Prostate gland (tissue), 2 donors: Measurements from ENCODE around the gene PTCD1.

Experiments used
- CTCF ChIP-seq, 4 experiments: fragments of 200-600 bp in 2 of 4; fragments of 450-650 bp in 2 of 4; sonication (generic) in 2 of 4; IDR thresholded peaks; 1 replicate in 3 of 4; 2 replicates in 1 of 4; pipeline ENCODE4 v1.5.1; 2016 to 2019; ENCODE audit warnings: antibody characterized with exemption in 4 of 4, mild to moderate bottlenecking in 2 of 4, moderate library complexity in 2 of 4
- POLR2A ChIP-seq: fragments of 450-650 bp; IDR thresholded peaks from one replicate; pipeline ENCODE4 v1.6.1; 2016; ENCODE audit warnings: antibody characterized with exemption, mild to moderate bottlenecking

GRCh38 chr7:99410635-99411034, 28.0 kb downstream of the PTCD1 start:
- no peak for TF ChIP-seq CTCF (IDR thresholded peaks at IDR 0.05)
- no peak for TF ChIP-seq POLR2A
